ENCODE results near the gene ADGRE1.

ADGRE1 gene

DNA sequence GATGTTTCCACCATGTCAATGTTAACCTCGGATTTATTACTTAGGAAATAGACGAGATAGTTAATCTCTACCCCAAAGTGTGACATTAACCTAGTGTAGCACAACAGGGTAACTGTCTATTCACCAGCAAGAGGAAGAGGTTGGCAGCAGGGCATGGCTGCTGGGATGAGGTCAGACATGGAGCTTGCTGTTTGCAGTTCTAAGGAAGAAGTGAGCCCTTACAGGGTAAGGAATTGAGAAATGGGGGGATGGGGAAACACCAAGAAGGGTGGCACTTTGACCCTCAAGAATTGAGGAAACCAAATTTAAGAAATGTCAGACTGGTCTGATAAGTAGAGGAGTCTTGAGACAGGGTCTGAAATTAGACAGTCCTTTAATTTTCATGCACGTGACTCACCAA lies 71.4 kb downstream of the ADGRE1 start:
- DNase-seq: no peak

DNA sequence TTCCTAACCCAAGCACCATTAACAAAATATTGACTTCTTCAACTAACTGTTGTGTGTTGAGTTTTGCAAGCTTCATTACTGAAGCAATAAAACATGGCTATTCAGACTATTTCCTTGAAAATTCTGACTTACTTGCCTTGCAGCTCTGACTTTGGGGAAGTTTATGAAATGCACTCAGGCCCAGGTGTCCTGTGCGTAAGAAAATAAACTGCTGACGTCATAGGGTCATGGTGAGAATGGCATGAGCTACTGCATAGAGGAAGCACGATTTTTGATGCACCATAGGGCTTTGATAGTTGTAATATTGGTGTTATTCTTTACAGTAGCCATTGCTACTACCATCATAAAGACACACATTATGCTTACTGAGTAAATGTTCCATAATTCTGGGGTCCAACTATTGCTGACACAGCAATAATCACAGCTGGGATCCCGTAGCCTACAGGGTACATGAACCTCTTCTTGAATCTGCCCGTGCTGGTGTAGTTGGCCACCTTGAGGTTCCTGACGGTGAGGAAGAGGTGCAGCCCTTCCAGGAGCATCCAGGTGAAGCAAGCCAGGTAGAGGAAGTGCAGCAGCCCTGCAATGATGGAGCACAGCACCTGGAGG lies 76.0 kb downstream of the ADGRE1 start:
- no peak for DNase-seq

DNA sequence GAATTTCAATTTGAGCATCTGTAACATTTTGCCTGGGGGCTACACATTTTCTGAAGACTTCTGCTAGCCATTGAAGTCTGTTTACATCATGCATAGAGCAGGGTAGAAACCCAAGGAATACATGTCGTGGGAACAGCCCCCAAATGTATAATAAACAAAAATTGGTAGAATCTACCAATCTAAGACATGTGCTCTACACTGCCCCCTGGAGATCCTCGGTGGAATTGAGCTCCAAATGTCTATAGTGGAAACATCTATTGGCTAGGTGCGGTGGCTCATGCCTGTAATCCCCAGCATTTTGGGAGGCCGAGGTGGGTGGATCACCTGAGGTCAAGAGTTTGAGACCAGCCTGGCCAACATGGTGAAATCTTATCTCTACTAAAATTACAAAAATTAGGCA lies 76.6 kb downstream of the ADGRE1 start:
- DNase-seq: no peak

DNA sequence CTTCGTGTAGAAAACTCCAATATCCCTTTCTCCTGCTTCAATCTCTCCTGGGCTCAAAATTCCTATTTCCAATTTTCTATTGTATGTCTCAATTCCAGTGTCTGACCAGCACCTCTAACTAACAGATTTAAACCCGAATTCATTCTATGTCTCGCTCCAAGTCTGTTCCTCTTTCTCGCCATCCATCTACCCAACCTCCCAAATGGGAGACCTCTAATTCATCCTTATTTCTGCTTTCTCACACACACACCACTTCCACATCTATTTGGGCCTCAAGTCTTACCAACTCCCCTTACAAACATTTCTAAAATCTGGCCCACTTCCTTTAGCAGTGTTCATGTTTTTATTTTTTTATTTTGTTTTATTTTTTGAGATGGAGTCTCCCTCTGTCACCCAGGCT lies 80.6 kb downstream of the ADGRE1 start:
- DNase-seq: no peak

DNA sequence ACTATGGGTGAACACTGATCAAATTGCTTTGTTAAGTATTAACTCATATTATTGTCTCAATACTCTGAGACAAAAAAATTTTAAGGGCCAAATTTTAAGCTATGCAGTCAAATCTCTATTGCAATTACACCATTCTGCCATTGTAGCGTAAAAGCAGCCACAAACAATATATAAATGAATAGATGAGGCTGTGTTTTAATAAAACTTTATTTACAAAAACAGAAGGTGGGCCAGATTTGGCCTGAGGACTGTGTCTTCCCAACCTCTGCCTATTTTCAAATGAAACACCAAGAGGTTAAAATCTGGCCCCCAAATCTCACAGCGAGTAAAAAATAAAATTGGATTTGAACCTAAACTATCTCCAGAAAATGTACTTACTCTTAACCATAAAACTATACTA lies 82.1 kb downstream of the ADGRE1 start:
- DNase-seq: no peak

DNA sequence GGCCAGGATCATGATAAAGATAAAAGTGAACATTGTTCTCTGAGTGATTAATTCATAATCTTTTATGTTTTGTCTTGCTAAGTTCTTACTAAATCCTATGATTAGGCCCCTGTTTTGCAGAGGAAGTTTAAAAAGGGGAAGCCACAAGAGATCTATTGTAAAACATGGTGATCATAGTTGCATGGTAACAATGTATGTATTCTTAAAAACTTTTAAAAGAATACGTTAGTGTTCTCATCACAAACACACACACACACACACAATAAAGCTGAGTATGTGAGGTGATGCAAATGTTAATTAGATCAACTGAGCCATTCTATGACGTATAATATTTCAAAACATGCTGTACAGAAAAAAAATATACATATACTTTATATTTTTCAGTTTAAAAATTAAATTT lies 82.6 kb downstream of the ADGRE1 start:
- no peak for DNase-seq

DNA sequence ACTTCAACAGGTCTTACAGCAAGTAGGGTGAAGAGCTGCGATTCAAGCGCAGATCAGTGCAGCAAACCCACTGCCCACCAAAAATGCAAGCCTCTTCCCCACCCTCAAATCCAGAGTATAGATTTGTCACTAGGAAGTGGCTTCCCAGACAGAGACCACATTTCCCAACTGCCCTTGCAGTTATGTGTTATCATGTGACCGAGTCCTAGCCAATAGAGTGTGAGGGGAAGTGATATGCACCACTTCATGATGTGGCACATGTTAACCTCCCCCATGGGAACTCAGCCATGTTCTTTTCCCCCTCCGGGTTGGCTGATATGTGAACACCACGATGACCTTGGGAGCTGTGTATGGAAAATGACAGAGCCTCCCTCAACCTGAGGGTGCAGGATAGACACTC lies 83.1 kb downstream of the ADGRE1 start:
- DNase-seq: no peak

DNA sequence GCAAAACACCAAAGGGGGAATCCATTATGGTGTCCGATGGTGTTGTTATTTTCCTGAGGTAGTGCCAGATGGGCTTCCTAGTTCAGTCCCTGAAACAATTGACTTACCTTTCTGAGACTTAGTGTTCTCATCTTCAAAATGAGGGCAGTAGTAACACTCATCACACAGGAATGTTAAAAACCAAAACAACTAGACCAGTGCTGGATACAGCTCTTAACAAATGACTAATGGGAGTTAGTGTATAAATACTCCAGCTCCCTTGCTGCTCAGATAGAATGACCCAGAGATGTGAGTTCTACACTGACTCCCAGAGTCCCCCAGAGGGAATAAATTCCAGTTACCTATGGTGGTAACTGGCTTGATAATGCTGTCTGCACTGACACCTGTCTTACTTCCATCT lies 84.0 kb downstream of the ADGRE1 start:
- no peak for DNase-seq

DNA sequence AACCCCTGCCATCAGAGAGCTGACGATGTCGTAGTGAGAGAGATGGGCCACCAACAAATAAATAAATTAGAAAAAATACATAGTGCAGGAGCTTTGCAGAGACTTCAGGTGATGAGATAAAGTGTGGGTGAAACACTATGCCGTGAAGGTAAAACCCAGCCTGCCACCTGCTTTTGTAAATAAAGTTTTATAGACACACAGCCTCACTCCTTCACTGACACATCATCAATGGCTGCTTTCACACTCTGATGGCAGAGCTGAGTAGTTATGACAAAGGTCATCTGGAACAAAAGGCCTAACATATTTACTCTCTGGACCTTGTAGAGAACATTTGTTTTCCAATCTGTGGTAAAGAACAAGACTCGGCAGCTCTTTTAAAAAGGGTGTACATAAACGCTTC lies 88.8 kb downstream of the ADGRE1 start:
- no peak for DNase-seq

DNA sequence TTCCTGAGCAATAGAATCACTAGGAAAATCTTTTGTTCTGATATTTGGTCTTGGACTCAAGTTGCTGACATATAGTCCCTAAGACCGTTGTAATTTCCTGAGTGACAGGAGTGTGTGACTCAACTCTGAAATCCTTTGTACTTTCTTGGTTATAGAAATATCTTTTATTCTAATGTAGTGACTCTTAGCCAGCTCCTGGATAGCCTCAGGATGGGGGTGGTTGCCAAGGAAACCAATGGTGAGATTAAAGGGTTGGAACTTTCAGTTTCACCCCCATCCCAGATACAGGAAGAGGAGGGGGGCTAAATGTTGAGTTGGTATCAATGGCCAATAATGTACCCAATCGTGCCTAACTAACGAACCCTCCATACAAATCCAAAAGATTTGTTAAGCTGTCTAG lies 92.0 kb downstream of the ADGRE1 start:
- no peak for DNase-seq

DNA sequence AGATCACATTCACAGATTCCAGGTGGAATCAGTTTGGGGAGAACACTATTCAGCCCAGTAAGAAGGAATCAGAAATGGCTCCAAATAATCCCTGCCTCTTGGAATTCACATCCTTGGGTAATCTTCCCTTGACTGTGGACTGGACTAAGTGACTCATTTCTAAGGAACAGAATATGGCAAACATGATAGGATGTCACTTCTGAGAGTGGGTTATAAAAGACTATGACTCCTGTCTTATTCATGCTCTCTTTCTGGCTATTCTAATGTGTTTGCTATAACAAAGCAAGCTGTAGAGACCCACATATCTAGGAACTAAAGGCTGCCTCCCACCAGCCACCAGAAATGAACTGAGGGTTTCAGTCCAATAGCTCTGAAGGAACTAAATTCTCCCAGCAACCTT lies 96.1 kb downstream of the ADGRE1 start:
- no peak for DNase-seq

DNA sequence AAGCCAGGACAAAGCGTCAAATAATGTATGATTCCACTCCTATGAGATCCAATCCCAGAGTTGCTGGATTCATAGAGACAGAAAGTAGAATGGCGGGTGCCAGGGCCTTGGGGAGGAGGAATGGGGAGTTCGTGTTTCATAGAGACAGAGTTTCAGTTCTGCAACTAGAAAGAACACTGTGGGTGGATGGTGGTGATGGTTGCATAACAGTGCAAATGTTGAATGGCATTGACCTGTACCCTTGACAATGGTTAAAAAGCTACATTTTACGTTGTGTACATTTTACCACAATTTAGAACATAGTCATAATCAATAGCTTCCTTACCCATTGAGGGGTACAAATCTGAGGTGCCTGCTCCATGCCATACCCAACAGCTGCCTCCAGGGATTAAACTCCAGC lies 100.5 kb downstream of the ADGRE1 start:
- no peak for DNase-seq

DNA sequence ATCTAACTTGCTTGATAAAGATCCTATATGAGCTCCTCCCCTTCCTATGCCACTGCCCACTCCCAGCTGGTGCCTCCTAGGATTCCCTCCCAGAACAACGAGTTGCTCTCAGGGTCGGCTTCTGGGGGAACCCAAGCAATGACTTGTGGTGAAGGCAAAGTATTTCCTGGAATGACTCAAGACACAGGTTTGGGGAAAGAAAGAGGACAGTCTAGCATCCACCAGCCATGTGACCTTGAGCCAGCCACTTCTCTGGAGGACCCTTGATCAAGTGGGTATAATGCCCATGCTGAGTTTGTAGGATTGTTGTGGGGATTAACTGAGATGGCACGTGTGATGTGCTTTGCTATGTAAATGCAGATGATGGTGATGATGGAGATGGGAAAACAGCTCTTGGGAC lies 100.9 kb downstream of the ADGRE1 start:
- DNase-seq: no peak
